K562 (cell line): Measurements from ENCODE around the gene ANKRD2. TPM values are rescaled to one million over a fixed set of nuclear protein-coding genes. Genes with fewer than 3 reads are reported as not detected.

Source experiments
- ATAC-seq: fragments of 200-7000 bp; cut with Tn5 transposase; 3 replicates; pipeline ENCODE4 v1.9.1; 2020; ENCODE audit warnings: moderate library complexity
- BruUV-seq: library from RNA; stranded (reverse); fragments of 400-500 nt; replicated peaks from 2 replicates; lab custom pipeline; 2021; lab: Mats Ljungman, UMichigan
- CTCF ChIA-PET: fragments of 300-600 bp; formaldehyde crosslinking; extraction: SDS; loops from one replicate; lab custom pipeline; 2021; ENCODE audit warnings: low intra/inter-chr PET ratio; lab: Yijun Ruan, JAX
- POLR2A ChIA-PET: fragments of 300-600, 350-650 bp; sonication (Branson Sonifier 250); formaldehyde crosslinking; extraction: SDS; loops from one replicate; lab custom pipeline; 2021; ENCODE audit warnings: antibody characterized with exemption, inconsistent platforms; lab: Yijun Ruan, JAX
- DNase-seq, 4 experiments: peaks; one replicate each; pipeline versions ENCODE4 v3.0.0 to v3.0.0-alpha.2; 2011 to 2018; ENCODE audit warnings: low spot score in 3 of 4, mixed read lengths in 3 of 4; ENCODE audit errors: extremely low read depth in 1 of 4
- FAIRE-seq: peaks from 2 replicates; lab custom pipeline; 2011; peaks lifted over from hg19 to GRCh38; lab: Jason Lieb, UNC
- H2AFZ ChIP-seq: 2 replicates; pipeline ENCODE4 v1.6.0; 2011; ENCODE audit warnings: low read depth, low read length, control low read depth, inconsistent platforms
- H3K27ac ChIP-seq: fragments of 200-600 bp; 3 replicates; pipeline ENCODE4 v1.8.0; 2011; ENCODE audit warnings: low read depth, mild to moderate bottlenecking, control low read depth, inconsistent platforms, low read length, moderate library complexity, mixed read lengths; ENCODE audit errors: extremely low read depth
- H3K27me3 ChIP-seq, 2 experiments: fragments of 300-600 bp in 1 of 2; 2 replicates in 1 of 2; 3 replicates in 1 of 2; pipeline versions ENCODE4 v1.6.0 to v1.8.0; 2011; ENCODE audit warnings: inconsistent platforms in 2 of 2, low read length in 2 of 2, mild to moderate bottlenecking in 1 of 2, mixed read lengths in 1 of 2, moderate library complexity in 1 of 2; ENCODE audit not compliant: control insufficient read depth in 2 of 2, insufficient read depth in 2 of 2
- H3K36me3 ChIP-seq: fragments of 300-600 bp; 3 replicates; pipeline ENCODE4 v1.8.0; 2011; ENCODE audit warnings: mild to moderate bottlenecking, low read length, inconsistent platforms; ENCODE audit not compliant: control insufficient read depth, insufficient read depth
- H3K4me1 ChIP-seq, 2 experiments: fragments of 200-600 bp in 1 of 2; replicated peaks in 1 of 2; 2 replicates in 1 of 2; 3 replicates in 1 of 2; pipeline versions ENCODE4 v1.5.1 to v1.8.0; 2011; ENCODE audit warnings: inconsistent platforms in 2 of 2, low read length in 2 of 2, mild to moderate bottlenecking in 1 of 2, mixed read lengths in 1 of 2, moderate library complexity in 1 of 2; ENCODE audit not compliant: control insufficient read depth in 2 of 2, insufficient read depth in 2 of 2
- H3K4me2 ChIP-seq: 2 replicates; pipeline ENCODE4 v1.6.1; 2011; ENCODE audit warnings: low read length, control low read depth, inconsistent platforms, mixed read lengths; ENCODE audit not compliant: insufficient read depth
- H3K4me3 ChIP-seq: fragments of 200-600 bp; sonication (generic), shearing (Covaris generic); 2 replicates; pipeline ENCODE4 v1.5.1; 2016; ENCODE audit warnings: control low read depth, inconsistent platforms
- H3K79me2 ChIP-seq: fragments of 200-600 bp; 3 replicates; pipeline ENCODE4 v1.8.0; 2011; ENCODE audit warnings: low read length, inconsistent platforms; ENCODE audit not compliant: control insufficient read depth, insufficient read depth
- H3K9ac ChIP-seq, 2 experiments: 2 replicates each; pipeline versions ENCODE4 v1.6.0 to v1.6.1; 2011; ENCODE audit warnings: low read depth in 2 of 2, low read length in 2 of 2, control low read depth in 1 of 2, inconsistent platforms in 1 of 2, mild to moderate bottlenecking in 1 of 2, mixed read lengths in 1 of 2; ENCODE audit not compliant: insufficient read depth in 1 of 2
- H3K9me1 ChIP-seq: one replicate; pipeline ENCODE4 v1.6.0; 2011; ENCODE audit warnings: inconsistent platforms, mild to moderate bottlenecking, low read length, moderate library complexity; ENCODE audit not compliant: control insufficient read depth, insufficient read depth
- H3K9me3 ChIP-seq: replicated peaks from 2 replicates; pipeline ENCODE4 v1.5.1; 2011; ENCODE audit warnings: low read depth, low read length, inconsistent platforms; ENCODE audit not compliant: control insufficient read depth, insufficient read depth
- H4K20me1 ChIP-seq: replicated peaks from 2 replicates; pipeline ENCODE4 v1.6.1; 2011; ENCODE audit warnings: low read length, inconsistent platforms, mixed read lengths; ENCODE audit not compliant: control insufficient read depth, insufficient read depth
- ASH1L ChIP-seq: fragments of 450-650 bp; IDR thresholded peaks from 2 replicates; pipeline ENCODE4 v1.6.1; 2018; ENCODE audit warnings: borderline replicate concordance, mild to moderate bottlenecking, low read depth; ENCODE audit not compliant: partially characterized antibody
- ATF3 ChIP-seq, 2 experiments: fragments of 450-650 bp in 1 of 2; sonication (generic) in 1 of 2; formaldehyde crosslinking in 1 of 2; IDR thresholded peaks in 1 of 2; conservative IDR thresholded peaks in 1 of 2; 2 replicates each; pipeline versions ENCODE4 v1.6.1 to v1.8.1; 2016 to 2023; ENCODE audit warnings: mild to moderate bottlenecking in 2 of 2, moderate library complexity in 2 of 2, inconsistent platforms in 1 of 2, missing genetic modification reagents in 1 of 2
- CAMTA2 ChIP-seq: fragments of 250-450 bp; sonication (Bioruptor Pico); conservative IDR thresholded peaks from 2 replicates; pipeline ENCODE4 v1.5.1; 2022
- EP400 ChIP-seq: fragments of 450-650 bp; IDR thresholded peaks from 2 replicates; pipeline ENCODE4 v1.6.1; 2017; ENCODE audit warnings: antibody characterized with exemption, mild to moderate bottlenecking, moderate library complexity
- FOXK1 ChIP-seq: sonication (generic); formaldehyde crosslinking; IDR thresholded peaks from 2 replicates; pipeline ENCODE4 v1.8.0; 2022; ENCODE audit warnings: missing genetic modification reagents, mild to moderate bottlenecking, borderline replicate concordance
- PHF21A ChIP-seq: fragments of 450-650 bp; IDR thresholded peaks from 2 replicates; pipeline ENCODE4 v1.6.1; 2017; ENCODE audit warnings: low read depth, borderline replicate concordance
- RBM22 ChIP-seq: fragments of 200-400 bp; formaldehyde crosslinking; IDR thresholded peaks from 2 replicates; pipeline ENCODE4 v1.6.1; 2018; ENCODE audit warnings: low read length, low read depth; ENCODE audit not compliant: poor library complexity, severe bottlenecking
- STAT6 ChIP-seq: sonication (generic); formaldehyde crosslinking; IDR thresholded peaks from 2 replicates; pipeline ENCODE4 v1.8.1; 2023; ENCODE audit warnings: mild to moderate bottlenecking, missing genetic modification reagents
- TAF1 ChIP-seq: IDR thresholded peaks from 2 replicates; pipeline ENCODE4 v1.6.1; 2011; ENCODE audit warnings: mild to moderate bottlenecking, low read length, moderate library complexity; ENCODE audit not compliant: insufficient read depth, control insufficient read depth, severe bottlenecking; ENCODE audit errors: extremely low read depth
- XRCC3 ChIP-seq: fragments of 450-650 bp; IDR thresholded peaks from 2 replicates; pipeline ENCODE4 v1.6.1; 2017; ENCODE audit warnings: mild to moderate bottlenecking, moderate library complexity
- ZNF12 ChIP-seq: sonication (generic); formaldehyde crosslinking; IDR thresholded peaks from 2 replicates; pipeline ENCODE4 v1.4.0; 2020; ENCODE audit warnings: mild to moderate bottlenecking, missing genetic modification reagents
- ZNF518B ChIP-seq: fragments of 250-450 bp; sonication (Bioruptor Pico); IDR thresholded peaks from 2 replicates; pipeline ENCODE4 v1.5.0; 2021; ENCODE audit warnings: mild to moderate bottlenecking, moderate library complexity
- WGBS: fragments of 100-300 bp; shearing (Covaris generic); methylation state at CpG from one replicate; pipeline ENCODE4 v1.1.6; 2016; ENCODE audit warnings: low coverage, mixed read lengths; ENCODE audit not compliant: insufficient coverage; ENCODE audit errors: missing lambda C conversion rate; 5-methylcytosine and 5-hydroxymethylcytosine counted together
- in situ Hi-C: fragments of 300-500 bp; cut with MboI; formaldehyde crosslinking; loops from 4 replicates; pipeline ENCODE4 v1.15.0; 2018; ENCODE audit warnings: inconsistent platforms, mixed read lengths
- intact Hi-C: fragments of 100-400 bp; cut with micrococcal nuclease; formaldehyde crosslinking; loops from 2 replicates; pipeline ENCODE4 v1.14.2; 2022
- polyA plus RNA-seq, 8 experiments: library from polyadenylated mRNA; depleted of rRNA in 4 of 8; stranded (reverse) in 5 of 8; unstranded in 3 of 8; fragments of >200 nt; fragmentation: Nextera tagmentation in 2 of 8; fragmentation: Illumina TruSeq in 1 of 8; extraction: Ambion mirVana in 2 of 8; extraction: Trizol in 1 of 8; gene quantifications; 2 replicates each; pipeline versions ENCODE4 v1.2.1 to v1.2.3, GENCODE V29; 2011 to 2014; ENCODE audit warnings: inconsistent platforms in 1 of 8, missing spikeins in 1 of 8
- total RNA-seq, 7 experiments: library from RNA; depleted of rRNA in 6 of 7; stranded (reverse); fragments of >200 nt in 6 of 7; fragmentation: Illumina TruSeq in 2 of 7; extraction: Trizol in 2 of 7; gene quantifications; 2 replicates each; pipeline versions ENCODE4 v1.2.1 to v1.2.3, GENCODE V29; 2011 to 2021; ENCODE audit warnings: low replicate concordance in 1 of 7

The ANKRD2 gene
- total and polyA plus RNA-seq, 9 of the 15 experiments (the other 6 are each of a cell fraction or from before 2014, with no cell fraction given): not detected

- H3K4me1 ChIP-seq: peaks cover 15 to 21% of the 10 kb centered on the region in 2 experiments; a peak in 4 of 5 replicates
- H3K4me3 ChIP-seq: no peak overlapping the region
- in situ Hi-C loops (no loop called here), intact Hi-C loops (no loop called here)
- no peaks in the 10 kb centered on the region for H4K20me1 ChIP-seq
- no peak overlapping the region for H2AFZ ChIP-seq
- no peaks in the 10 kb centered on the region for H3K79me2 ChIP-seq
- no peak overlapping the region for H3K4me2 ChIP-seq
- no peaks in the 10 kb centered on the region for H3K36me3 ChIP-seq
- no TSS peak for BruUV-seq
- ChIA-PET POLR2A (interaction anchor here (1.4 to 1.6 kb wide), 2 partner anchors 13 to 40 kb away, joined by 3 to 4 read pairs; partner anchors contain the start of gene UBTD1), CTCF (no interaction called here)
- H3K9me3 ChIP-seq: no peaks in the 10 kb centered on the region
- H3K9ac ChIP-seq: no peak overlapping the region
- H3K9me1 ChIP-seq: no peaks in the 10 kb centered on the region
- WGBS: 52% methylated on average over 3 of the region's 6 CpGs
- H3K27me3 ChIP-seq: no peaks in the 10 kb centered on the region
- no peak for ATAC-seq
- no peak overlapping the region for H3K27ac ChIP-seq
- no peak for FAIRE-seq
- DNase-seq: no peak
- TF ChIP-seq STAT6 (CRISPR knock-in tag) (no peak), PHF21A (no peak), TAF1 (no peak), FOXK1 (CRISPR knock-in tag) (no peak), ASH1L (no peak), RBM22 (no peak), ZNF12 (CRISPR knock-in tag) (no peak), XRCC3 (no peak), ATF3 (IDR thresholded peaks at IDR 0.05) (no peak), ATF3 (CRISPR knock-in tag; conservative IDR thresholded peaks at IDR 0.05) (no peak), CAMTA2 (no peak), ZNF518B (CRISPR knock-in tag) (no peak), EP400 (no peak)
These were observed 32.9 kb upstream of the ANKRD2 start for GRCh38 chr10:97539523-97540200.
